AG09309 (cell line): Measurements from ENCODE around the gene MGST3.
"Not testable (repeated sequence)": the region's sequence is repeated elsewhere in the genome, so short reads cannot be mapped to it uniquely, and the experiment has no call there.

Experiments
- DNase-seq: peaks from one replicate; pipeline ENCODE4 v3.0.0-alpha.2; 2010; ENCODE audit warnings: low read depth
- H3K4me3 ChIP-seq: 2 replicates; pipeline ENCODE4 v1.5.1; 2011; ENCODE audit warnings: mild to moderate bottlenecking, low read depth, low read length, moderate library complexity; ENCODE audit not compliant: control insufficient read depth
- CTCF ChIP-seq: IDR thresholded peaks from 2 replicates; pipeline ENCODE4 v1.5.1; 2011; ENCODE audit warnings: mild to moderate bottlenecking, low read depth, low read length, inconsistent platforms; ENCODE audit not compliant: insufficient read depth, control insufficient read depth; ENCODE audit errors: missing control alignments

MGST3 gene

GRCh38 chr1:165650981-165651625 lies 20.1 kb downstream of the MGST3 start:
- no peak overlapping the region for H3K4me3 ChIP-seq
- no peak for DNase-seq
- TF ChIP-seq CTCF = no peak

DNA sequence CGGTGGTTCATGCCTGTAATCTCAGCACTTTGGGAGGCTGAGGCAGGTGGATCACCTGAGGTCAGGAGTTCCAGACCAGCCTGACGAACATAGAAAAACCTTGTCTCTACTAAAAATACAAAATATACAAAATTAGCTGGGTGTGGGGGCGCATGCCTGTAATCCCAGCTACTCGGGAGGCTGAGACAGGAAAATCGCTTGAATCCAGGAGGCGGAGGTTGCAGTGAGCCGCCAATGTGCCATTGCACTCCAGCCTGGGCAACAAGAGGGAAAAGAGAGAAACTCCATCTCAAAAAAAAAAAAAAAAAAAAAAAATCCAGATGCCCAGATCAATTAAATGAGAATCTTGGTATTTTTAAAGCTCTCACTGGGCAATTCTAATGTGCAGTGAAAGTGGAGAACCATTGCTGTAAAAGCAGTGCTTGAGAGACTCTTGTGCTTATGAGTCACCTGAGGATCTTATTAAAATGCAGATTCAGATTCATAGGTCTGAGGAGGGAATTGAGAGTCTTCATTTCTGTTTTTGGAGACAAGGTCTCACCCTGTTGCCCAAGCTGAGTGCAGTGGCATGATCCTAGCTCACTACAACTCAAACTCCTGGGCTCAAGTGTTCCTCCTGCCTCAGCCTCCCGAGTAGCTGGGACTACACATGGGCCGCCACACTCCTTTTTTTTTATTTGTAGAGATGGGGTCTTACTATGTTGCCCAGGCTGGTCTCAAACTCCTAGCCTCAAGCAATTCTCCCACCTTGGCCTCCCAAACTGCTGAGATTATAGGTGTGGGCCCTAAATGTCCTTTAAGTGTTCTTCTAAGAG lies 27.9 kb downstream of the MGST3 start:
- not testable (repeated sequence) for H3K4me3 ChIP-seq, DNase-seq

DNA sequence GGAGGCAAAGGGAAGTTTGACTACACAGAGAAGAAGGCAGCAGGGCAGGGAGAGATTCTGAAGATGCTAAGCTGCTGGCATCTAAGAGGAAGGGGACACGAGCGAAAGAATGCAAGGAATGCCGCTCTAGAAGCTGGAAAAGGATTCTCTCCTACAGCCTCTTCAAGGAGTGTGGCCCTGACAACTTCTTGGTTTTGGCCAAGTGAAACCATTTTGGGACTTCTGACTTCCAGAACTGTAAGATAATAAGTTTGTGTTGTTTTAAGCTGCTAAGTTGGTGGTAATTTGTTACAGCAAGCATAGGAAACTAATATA lies 28.5 kb downstream of the MGST3 start:
- TF ChIP-seq CTCF = no peak
- no peak for DNase-seq
- no peak overlapping the region for H3K4me3 ChIP-seq

- DNase-seq = peak; percentile 52
- H3K4me3 ChIP-seq = no peak overlapping the region
- no peak for TF ChIP-seq CTCF
Measured at GRCh38 chr1:165661703-165662102, 30.7 kb downstream of the MGST3 start.

- H3K4me3 ChIP-seq = no peak overlapping the region
- DNase-seq = no peak
- TF ChIP-seq CTCF = no peak
Measured at GRCh38 chr1:165662186-165662585, 31.2 kb downstream of the MGST3 start.

DNA sequence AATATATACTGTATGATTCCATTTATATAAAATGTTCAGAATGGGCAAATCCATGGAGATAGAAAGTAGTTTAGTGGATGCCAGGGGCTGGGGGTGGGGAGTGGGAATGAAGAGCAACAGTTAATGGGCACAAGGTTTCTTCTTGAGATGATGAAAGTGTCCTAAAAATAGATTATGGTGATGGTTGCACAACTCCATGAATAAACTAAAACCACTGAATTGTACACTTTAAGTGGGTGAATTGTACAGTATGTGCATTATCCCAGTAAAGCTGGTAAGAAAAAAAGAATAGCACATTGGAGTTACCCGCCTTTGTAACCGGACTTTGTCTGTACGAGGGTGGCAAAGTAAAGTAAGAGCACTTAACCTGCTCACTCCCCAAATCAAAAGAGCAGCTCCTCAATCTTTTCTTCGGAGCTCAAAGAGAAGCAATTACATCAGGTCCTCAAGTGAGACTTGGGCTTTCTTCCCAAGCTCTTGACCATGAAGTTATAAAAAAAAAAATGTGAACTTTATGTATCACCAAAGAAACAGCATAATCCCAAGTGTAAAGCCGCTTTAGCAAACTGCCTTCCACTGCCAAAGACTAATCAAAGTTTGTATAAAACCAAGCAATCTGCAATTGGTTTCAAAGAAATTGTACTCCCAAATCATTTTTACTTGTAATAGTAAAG lies 35.3 kb downstream of the MGST3 start:
- TF ChIP-seq CTCF = no peak
- DNase-seq = peak; percentile 44

GRCh38 chr1:165668184-165668583 lies 37.1 kb downstream of the MGST3 start:
- no peak overlapping the region for H3K4me3 ChIP-seq
- no peak for DNase-seq
- TF ChIP-seq CTCF = no peak

More for the DNA sequence above, 35.3 kb downstream of the MGST3 start:
- H3K4me3 ChIP-seq = no peak overlapping the region
